Uterus (tissue), 2 donors: ENCODE measurements around the gene BRF1.

Experiments used
- POLR2A ChIP-seq, 2 donors: fragments of 450-650 bp; IDR thresholded peaks; one replicate each; pipeline ENCODE4 v1.6.1; 2016; ENCODE audit warnings: antibody characterized with exemption in 2 of 2, mild to moderate bottlenecking in 1 of 2, moderate library complexity in 1 of 2
- TF ChIP-seq, protein P1 (sequence below), 4 experiments: fragments of 200-600 bp in 2 of 4; fragments of 450-650 bp in 2 of 4; sonication (generic) in 2 of 4; IDR thresholded peaks; one replicate each; pipeline ENCODE4 v1.5.1; 2016 to 2019; ENCODE audit warnings: antibody characterized with exemption in 4 of 4, mild to moderate bottlenecking in 2 of 4, moderate library complexity in 1 of 4

DNA sequence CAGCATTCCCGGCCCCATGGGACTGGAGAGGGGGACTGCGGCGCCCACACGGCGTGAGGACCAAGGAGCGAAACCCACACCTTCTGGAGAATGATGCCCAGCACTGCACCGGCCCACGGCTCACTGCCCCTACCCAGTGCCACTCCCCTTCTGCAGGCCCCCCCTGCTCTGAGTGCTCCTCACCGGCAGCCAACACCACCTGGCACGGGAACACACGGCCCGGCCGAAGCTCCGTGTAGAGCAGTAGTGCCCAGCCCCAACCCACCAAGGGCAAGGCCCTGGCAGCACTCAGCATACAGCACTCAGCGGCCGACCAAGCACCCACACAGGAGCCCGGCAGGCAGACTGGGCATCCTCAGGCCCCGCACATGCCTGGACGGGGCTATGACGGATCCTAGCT is 39.0 kb downstream of the BRF1 start:
- TF ChIP-seq, protein P1, sequence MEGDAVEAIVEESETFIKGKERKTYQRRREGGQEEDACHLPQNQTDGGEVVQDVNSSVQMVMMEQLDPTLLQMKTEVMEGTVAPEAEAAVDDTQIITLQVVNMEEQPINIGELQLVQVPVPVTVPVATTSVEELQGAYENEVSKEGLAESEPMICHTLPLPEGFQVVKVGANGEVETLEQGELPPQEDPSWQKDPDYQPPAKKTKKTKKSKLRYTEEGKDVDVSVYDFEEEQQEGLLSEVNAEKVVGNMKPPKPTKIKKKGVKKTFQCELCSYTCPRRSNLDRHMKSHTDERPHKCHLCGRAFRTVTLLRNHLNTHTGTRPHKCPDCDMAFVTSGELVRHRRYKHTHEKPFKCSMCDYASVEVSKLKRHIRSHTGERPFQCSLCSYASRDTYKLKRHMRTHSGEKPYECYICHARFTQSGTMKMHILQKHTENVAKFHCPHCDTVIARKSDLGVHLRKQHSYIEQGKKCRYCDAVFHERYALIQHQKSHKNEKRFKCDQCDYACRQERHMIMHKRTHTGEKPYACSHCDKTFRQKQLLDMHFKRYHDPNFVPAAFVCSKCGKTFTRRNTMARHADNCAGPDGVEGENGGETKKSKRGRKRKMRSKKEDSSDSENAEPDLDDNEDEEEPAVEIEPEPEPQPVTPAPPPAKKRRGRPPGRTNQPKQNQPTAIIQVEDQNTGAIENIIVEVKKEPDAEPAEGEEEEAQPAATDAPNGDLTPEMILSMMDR (IDR thresholded peaks at IDR 0.05), result no peak
- TF ChIP-seq POLR2A (IDR thresholded peaks at IDR 0.05), result no peak
